Measurements from ENCODE around the gene PCNX2.

The PCNX2 gene

GRCh38 chr1:232950197-232951176, 345.0 kb downstream of the PCNX2 start, which contains the start of gene NTPCR:
Gene NTPCR (plus strand): TSS chr1:232950611. CDS start chr1:232950711, 100 bp downstream.
- TF ChIP-seq ZFX (IDR thresholded peaks at IDR 0.05) (no peak), CTCF (conservative IDR thresholded peaks at IDR 0.05) (no peak)
- H3K27ac ChIP-seq, result peak within 1 kb of the TSS; percentile 77

GRCh38 chr1:232949636-232950196, 345.8 kb downstream of the PCNX2 start:
- TF ChIP-seq CTCF (conservative IDR thresholded peaks at IDR 0.05) (no peak), ZFX (IDR thresholded peaks at IDR 0.05) (no peak)
- peak overlapping the region; percentile 77 for H3K27ac ChIP-seq

- H3K27ac ChIP-seq, result no peak overlapping the region
- TF ChIP-seq ZFX (IDR thresholded peaks at IDR 0.05) (no peak), CTCF (conservative IDR thresholded peaks at IDR 0.05) (no peak)
Observed at GRCh38 chr1:232944347-232944746, 351.2 kb downstream of the PCNX2 start.

- H3K27ac ChIP-seq, result no peak overlapping the region
- no peak for TF ChIP-seq CTCF (conservative IDR thresholded peaks at IDR 0.05)
- no peak for TF ChIP-seq ZFX (IDR thresholded peaks at IDR 0.05)
Observed at GRCh38 chr1:232943679-232944252, 351.8 kb downstream of the PCNX2 start.

GRCh38 chr1:232942413-232943294, 352.9 kb downstream of the PCNX2 start:
- H3K27ac ChIP-seq, result no peak overlapping the region
- no peak for TF ChIP-seq CTCF (conservative IDR thresholded peaks at IDR 0.05)
- TF ChIP-seq ZFX (IDR thresholded peaks at IDR 0.05), result no peak

- H3K27ac ChIP-seq, result no peak overlapping the region
- TF ChIP-seq CTCF (conservative IDR thresholded peaks at IDR 0.05) (no peak), ZFX (IDR thresholded peaks at IDR 0.05) (no peak)
Observed at GRCh38 chr1:232940262-232940661, 355.3 kb downstream of the PCNX2 start.

Data from C4-2B (cell line).